AG09319 (cell line): ENCODE data around the gene VTI1A.

Experiments
- DNase-seq: peaks from one replicate; pipeline ENCODE4 v3.0.0-alpha.2; 2010; ENCODE audit warnings: low read depth; ENCODE audit errors: extremely low read depth
- CTCF ChIP-seq: IDR thresholded peaks from 2 replicates; pipeline ENCODE4 v1.5.1; 2011; ENCODE audit warnings: low read depth, mild to moderate bottlenecking, inconsistent platforms, low read length, moderate library complexity

VTI1A gene

GRCh38 chr10:112558476-112559142, 111.6 kb downstream of the VTI1A start:
- no peak for DNase-seq
- no peak for TF ChIP-seq CTCF

DNA sequence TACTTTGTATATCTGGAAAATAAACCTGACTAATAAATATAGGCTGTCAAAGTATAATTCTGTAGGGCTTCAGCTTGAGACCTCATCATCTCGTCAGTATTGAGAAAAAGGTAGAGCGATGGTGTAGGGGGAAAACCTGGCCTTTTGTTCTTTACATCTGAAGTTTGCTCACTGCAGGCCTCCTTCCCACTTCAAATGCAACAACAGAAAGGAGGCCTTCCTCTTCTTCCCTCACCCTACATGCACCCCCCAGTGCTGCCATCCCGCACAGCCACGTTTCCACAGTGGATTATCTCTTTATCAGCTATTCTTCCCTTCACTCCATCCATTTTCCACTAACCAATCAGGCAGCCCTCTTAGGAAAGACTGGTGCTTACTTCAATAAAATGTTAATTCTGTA, 112.3 kb downstream of the VTI1A start:
- no peak for DNase-seq
- TF ChIP-seq CTCF: no peak

DNA sequence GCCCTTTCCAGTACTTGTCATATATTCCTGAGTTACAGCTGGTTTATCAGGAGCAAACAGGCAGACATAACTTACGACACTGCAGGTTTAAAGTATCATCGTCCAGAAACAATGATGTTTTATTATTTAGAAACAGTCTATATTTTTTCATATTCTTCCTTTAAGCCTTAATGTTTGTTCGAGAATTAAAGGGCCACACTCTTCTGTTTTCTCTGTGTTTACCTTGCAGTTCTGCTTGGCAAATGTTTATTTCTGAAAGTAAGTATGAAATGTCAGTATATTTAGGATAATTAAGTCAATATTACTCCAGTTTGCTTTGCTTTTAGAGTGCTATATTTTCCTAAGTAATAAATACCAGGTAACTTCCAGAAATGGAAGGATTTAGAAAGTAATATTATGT, 115.1 kb downstream of the VTI1A start:
- TF ChIP-seq CTCF: no peak
- no peak for DNase-seq

GRCh38 chr10:112562809-112563663, 116.0 kb downstream of the VTI1A start:
- DNase-seq: no peak

DNA sequence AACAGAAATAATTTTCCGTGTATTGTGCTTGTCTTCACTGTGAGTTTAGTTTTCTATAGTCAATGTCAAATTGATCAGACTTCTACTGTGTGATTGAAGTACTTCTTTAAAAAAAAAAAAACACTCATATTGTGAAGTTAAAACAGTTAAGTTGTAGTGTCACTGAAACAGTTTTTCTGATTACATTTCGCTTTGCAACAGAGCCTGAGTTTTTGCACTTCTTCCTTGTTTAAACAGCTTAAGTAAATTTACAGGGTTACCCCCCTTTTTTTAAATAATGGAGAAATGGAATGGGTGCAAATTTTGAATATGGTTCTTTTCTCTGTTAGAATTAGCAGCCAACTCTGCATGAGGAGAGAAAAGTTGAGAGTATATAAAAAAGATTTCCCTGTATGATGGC, 117.3 kb downstream of the VTI1A start:
- DNase-seq: no peak
- no peak for TF ChIP-seq CTCF

More at GRCh38 chr10:112562809-112563663, 116.0 kb downstream of the VTI1A start:
- no peak for TF ChIP-seq CTCF

DNA sequence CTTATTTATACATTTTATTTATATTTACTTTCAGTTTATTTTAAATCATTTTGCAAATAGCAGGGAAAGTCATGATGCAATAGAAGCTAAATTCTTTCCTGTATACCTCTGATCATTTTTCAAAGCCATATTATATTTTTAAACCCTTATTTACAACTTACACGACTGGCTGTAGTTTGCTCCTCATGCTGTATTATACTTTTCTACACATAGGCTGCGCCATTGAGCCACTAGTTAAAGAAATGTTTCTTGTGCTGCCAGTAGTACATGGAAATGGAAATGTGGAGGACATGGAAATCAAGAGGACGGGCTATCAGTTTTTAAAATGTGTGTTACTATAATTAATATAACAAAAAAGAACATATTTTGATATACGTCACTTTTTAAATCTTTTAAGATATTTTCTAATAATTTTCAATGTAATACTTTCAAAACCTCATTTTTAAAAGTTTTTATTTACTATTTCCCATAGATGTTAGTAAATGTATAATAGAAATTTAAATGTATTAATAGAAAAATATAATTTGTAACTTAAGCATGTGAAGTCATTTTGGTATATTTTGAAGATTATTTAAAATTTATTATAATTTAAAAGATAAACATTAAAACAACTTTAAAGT, 118.5 kb downstream of the VTI1A start:
- DNase-seq: peak; percentile 40
- peak; percentile 79 for TF ChIP-seq CTCF

DNA sequence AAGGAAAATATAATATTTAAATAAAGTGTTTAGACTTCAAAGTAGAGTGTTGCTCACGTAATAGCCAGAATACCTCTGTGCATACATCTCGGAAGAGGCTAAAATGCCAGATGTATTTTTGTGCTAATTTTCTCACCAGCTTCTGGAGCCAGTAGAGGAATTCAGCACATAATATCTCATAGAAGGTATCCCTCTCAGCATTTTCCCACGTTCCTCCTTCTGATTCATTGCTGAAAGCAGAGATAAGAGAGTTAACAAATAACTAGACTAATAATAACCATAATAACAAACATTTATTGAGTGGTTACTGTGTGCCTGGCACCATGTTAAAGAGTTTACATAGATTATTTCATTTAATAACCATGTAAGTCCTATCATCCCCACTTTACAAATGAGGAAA, 123.6 kb downstream of the VTI1A start:
- no peak for TF ChIP-seq CTCF
- DNase-seq: no peak
